Osteocyte (in vitro differentiated cells): ENCODE data around the gene AMER2. TPM values are rescaled to one million over a fixed set of nuclear protein-coding genes. Genes with fewer than 3 reads are reported as not detected.

Experiments used
- DNase-seq: peaks from one replicate; pipeline ENCODE4 v3.0.0; 2021; ENCODE audit warnings: mixed read lengths; ENCODE audit not compliant: unreplicated experiment; ENCODE audit errors: extremely low spot score
- H3K27ac Mint-ChIP-seq: one replicate; pipeline ENCODE4 v1.8.0; 2021; ENCODE audit warnings: mild to moderate bottlenecking, mixed read lengths; ENCODE audit not compliant: unreplicated experiment
- H3K27me3 Mint-ChIP-seq: one replicate; pipeline ENCODE4 v1.8.0; 2021; ENCODE audit warnings: mixed read lengths; ENCODE audit not compliant: unreplicated experiment
- H3K36me3 Mint-ChIP-seq: one replicate; pipeline ENCODE4 v1.8.0; 2021; ENCODE audit warnings: mixed read lengths; ENCODE audit not compliant: unreplicated experiment
- H3K4me1 Mint-ChIP-seq: one replicate; pipeline ENCODE4 v1.8.0; 2021; ENCODE audit warnings: mixed read lengths; ENCODE audit not compliant: unreplicated experiment
- H3K4me3 Mint-ChIP-seq: one replicate; pipeline ENCODE4 v1.8.0; 2021; ENCODE audit warnings: mild to moderate bottlenecking, moderate library complexity, mixed read lengths; ENCODE audit not compliant: unreplicated experiment
- H3K9me3 Mint-ChIP-seq: one replicate; pipeline ENCODE4 v1.8.0; 2021; ENCODE audit warnings: mixed read lengths; ENCODE audit not compliant: unreplicated experiment
- total RNA-seq: library from RNA; stranded (reverse); gene quantifications from 2 replicates; pipeline ENCODE4 v1.2.1, GENCODE V29; 2021
- TF ChIP-seq, protein P1 (sequence below): fragments of 200-600 bp; sonication (generic); IDR thresholded peaks from 2 replicates; pipeline ENCODE4 v1.5.0; 2021; ENCODE audit warnings: antibody characterized with exemption, mild to moderate bottlenecking, moderate library complexity

Gene AMER2
- total RNA-seq, 1 donor from 2014 or later, result not detected

DNA sequence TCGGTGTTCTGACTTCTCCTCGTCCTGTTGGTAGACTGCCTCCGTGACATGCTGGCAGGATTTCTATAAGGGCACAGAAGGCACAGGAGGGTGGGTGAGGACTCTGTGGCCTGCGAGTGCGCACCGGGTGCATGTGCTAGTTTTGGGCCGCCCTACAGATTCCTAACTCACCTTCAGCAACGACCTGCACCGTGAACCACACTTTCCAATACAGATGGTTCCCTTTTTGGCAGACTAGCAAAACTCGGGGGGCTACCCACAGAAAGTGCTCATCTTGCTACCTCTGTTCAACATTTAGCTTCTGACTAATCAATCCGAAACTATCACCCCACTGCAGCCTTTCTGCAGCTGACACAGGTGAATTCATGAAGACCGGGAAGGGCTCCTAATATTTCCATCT lies 14.1 kb upstream of the AMER2 start:
- Mint-ChIP-seq H3K4me1 (no peaks in the 10 kb centered on the region), H3K27me3 (peaks cover 47% of the 10 kb centered on the region), H3K27ac (no peak overlapping the region), H3K9me3 (no peaks in the 10 kb centered on the region), H3K4me3 (no peak overlapping the region), H3K36me3 (no peaks in the 10 kb centered on the region)
- TF ChIP-seq, protein P1, sequence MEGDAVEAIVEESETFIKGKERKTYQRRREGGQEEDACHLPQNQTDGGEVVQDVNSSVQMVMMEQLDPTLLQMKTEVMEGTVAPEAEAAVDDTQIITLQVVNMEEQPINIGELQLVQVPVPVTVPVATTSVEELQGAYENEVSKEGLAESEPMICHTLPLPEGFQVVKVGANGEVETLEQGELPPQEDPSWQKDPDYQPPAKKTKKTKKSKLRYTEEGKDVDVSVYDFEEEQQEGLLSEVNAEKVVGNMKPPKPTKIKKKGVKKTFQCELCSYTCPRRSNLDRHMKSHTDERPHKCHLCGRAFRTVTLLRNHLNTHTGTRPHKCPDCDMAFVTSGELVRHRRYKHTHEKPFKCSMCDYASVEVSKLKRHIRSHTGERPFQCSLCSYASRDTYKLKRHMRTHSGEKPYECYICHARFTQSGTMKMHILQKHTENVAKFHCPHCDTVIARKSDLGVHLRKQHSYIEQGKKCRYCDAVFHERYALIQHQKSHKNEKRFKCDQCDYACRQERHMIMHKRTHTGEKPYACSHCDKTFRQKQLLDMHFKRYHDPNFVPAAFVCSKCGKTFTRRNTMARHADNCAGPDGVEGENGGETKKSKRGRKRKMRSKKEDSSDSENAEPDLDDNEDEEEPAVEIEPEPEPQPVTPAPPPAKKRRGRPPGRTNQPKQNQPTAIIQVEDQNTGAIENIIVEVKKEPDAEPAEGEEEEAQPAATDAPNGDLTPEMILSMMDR, result no peak
- peak; percentile 59 for DNase-seq

DNA sequence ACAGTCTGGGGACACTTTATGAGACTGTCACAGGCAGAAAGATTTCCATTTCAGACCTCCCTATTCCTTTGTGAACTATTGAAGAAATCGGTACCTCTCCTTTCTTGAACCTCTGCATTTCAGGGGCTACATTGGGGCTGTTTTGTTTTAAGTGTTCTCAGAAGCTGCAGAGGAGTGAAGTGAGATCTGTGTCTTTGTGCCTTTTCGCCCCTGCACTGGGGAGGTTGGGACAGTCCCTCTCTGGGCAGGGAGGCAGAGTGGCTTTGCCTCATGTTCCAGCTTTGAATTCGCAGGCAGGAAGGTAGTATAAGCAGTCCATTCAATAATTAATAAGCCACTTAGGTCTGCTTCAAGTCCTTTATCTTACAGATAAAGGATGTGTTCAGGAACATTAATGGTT lies 9.5 kb upstream of the AMER2 start:
- TF ChIP-seq, protein P1, result no peak
- Mint-ChIP-seq H3K27me3 (peaks cover 16% of the 10 kb centered on the region), H3K4me3 (no peak overlapping the region), H3K4me1 (no peaks in the 10 kb centered on the region), H3K36me3 (no peaks in the 10 kb centered on the region), H3K27ac (no peak overlapping the region), H3K9me3 (no peaks in the 10 kb centered on the region)
- DNase-seq, result peak; percentile 32

DNA sequence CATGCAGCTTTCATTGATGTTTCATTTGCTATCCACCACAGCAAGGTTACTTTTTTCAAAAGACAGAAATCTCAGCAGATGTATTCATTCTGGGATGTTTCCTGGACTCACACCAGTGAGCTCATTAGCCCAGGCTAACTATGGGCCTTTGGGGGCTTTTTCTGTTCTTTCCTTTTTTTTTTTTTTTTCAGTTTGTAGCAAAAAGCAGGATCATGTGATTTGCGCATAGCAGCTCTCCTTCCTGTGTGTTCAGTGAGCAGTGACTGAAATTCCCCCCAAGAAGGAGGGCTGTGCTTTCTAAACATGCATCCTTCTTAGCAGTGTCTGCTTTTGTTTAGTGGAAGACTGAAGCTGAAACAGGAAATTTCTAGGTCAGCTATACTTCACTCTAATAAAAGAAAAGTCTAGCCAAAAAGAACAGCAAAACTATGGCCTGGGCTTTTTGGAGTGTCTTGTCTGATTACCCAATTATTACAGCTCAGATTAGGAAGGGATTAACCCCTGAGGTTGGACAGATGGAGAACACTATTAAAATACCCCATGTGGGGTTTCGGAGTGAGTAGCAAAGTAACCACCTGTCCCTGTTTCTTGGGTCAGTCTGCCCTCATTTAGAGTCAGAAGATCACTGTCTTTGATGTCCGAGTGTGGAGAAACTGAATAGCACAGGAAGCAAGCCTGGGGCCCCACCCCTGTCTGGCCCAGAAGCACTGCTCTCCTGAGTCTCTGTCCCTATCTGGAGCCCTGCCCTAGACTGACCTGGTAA lies 8.9 kb upstream of the AMER2 start:
- no peaks in the 10 kb centered on the region for H3K4me1 Mint-ChIP-seq
- no peak overlapping the region for H3K27ac Mint-ChIP-seq
- no peaks in the 10 kb centered on the region for H3K9me3 Mint-ChIP-seq
- H3K27me3 Mint-ChIP-seq, result peaks cover 16% of the 10 kb centered on the region
- TF ChIP-seq, protein P1, result no peak
- H3K4me3 Mint-ChIP-seq, result no peak overlapping the region
- DNase-seq, result peak; percentile 54
- H3K36me3 Mint-ChIP-seq, result no peaks in the 10 kb centered on the region

DNA sequence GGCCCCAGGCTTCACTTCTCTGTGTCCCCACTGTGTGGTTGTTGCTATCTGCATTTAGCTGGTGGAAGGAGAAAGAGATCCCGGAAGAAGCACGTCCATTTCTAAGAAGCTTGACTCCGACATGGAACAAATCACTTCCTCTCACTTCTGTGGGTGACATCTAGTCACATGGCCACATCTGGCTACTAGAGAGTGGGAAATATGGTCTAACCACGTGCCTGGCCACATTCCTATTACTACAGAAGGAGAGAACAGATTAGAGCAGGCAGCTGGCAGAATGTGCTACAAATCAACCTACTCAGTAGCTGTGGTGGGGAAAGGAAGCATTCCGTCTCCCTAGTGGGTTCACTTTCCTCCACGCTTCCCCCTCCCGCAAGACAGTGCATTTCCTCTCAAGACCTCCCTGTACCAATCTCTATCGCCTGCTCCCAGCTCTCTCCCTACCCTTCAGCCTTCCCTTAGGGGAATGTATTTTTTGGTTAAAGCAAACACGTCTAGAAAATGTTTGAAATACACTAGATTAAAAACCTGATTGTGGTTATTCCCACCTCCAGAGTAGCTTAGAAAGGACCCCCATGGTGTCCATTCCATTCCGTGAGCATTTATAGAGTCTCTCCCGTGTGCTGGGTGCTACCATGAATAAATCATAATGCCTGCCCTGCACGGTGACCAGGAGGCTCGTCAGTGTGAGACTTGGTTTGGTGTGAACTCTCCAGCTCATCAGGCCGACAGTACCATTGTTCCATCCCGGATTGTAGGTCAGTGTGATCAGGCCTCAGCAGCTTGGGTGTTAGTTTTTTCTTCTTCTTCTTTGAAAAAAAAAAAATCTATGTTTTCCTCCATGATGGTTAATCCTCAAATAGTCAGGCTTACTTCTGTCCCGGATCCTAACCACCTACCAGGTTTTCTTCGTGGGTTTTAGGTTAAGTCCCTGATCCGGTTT lies 8.0 kb upstream of the AMER2 start:
- DNase-seq, result peak; percentile 42
- H3K4me1 Mint-ChIP-seq, result no peaks in the 10 kb centered on the region
- H3K9me3 Mint-ChIP-seq, result no peaks in the 10 kb centered on the region
- H3K27ac Mint-ChIP-seq, result no peak overlapping the region
- no peak overlapping the region for H3K4me3 Mint-ChIP-seq
- TF ChIP-seq, protein P1, result no peak
- H3K36me3 Mint-ChIP-seq, result no peaks in the 10 kb centered on the region
- H3K27me3 Mint-ChIP-seq, result peaks cover 22% of the 10 kb centered on the region

DNA sequence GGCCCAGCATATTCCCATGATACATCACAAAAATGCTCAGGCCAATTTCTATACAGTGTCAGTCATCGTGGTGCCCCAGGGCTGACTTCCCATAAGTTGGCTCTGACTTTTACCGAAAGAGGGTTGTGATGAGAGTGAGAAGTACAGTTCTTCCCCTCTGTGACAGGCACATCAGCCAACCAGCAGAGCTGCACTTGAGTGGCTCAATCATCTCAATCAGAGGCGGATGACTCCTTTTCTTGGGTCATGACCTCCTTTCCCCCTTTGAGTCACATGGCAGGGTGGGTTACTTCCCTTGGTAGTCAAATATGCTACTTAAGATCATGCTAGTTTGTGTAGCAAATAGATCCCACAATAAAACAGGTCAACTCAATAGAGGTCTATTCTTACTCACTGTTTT lies 6.9 kb upstream of the AMER2 start:
- Mint-ChIP-seq H3K27ac (no peak overlapping the region), H3K9me3 (no peaks in the 10 kb centered on the region), H3K4me1 (no peaks in the 10 kb centered on the region), H3K4me3 (no peak overlapping the region), H3K36me3 (no peaks in the 10 kb centered on the region), H3K27me3 (peaks cover 25% of the 10 kb centered on the region)
- peak; percentile 53 for DNase-seq
- TF ChIP-seq, protein P1, result no peak
